ENCODE data around the gene NPR2.

DNA sequence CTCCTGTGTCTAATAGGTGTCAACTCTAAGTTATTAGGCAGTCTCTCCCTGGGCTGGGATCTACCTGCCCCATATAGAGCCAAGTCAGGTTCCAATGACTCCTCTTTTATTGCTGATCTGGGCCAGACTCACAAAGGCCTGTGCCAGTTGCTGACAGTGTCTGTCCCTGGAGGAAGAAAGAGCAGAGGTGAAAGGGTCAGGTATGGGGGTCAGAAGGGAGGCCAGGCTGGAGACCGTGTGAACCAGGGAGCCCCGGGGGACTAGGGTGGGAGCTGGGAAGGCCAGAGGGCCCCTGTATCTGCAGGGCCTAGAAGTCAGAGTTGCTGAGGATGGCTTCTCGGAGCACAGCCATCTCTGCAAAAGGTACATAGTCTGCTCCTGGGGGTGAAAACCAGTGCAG is 26.9 kb downstream of the NPR2 start:
- no peak for TF ChIP-seq EZH2 (IDR thresholded peaks at IDR 0.05; ENCODE audit: borderline replicate concordance, low read depth, low read length, severe bottlenecking)
- TF ChIP-seq, protein P1, sequence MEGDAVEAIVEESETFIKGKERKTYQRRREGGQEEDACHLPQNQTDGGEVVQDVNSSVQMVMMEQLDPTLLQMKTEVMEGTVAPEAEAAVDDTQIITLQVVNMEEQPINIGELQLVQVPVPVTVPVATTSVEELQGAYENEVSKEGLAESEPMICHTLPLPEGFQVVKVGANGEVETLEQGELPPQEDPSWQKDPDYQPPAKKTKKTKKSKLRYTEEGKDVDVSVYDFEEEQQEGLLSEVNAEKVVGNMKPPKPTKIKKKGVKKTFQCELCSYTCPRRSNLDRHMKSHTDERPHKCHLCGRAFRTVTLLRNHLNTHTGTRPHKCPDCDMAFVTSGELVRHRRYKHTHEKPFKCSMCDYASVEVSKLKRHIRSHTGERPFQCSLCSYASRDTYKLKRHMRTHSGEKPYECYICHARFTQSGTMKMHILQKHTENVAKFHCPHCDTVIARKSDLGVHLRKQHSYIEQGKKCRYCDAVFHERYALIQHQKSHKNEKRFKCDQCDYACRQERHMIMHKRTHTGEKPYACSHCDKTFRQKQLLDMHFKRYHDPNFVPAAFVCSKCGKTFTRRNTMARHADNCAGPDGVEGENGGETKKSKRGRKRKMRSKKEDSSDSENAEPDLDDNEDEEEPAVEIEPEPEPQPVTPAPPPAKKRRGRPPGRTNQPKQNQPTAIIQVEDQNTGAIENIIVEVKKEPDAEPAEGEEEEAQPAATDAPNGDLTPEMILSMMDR (IDR thresholded peaks at IDR 0.05; ENCODE audit: borderline replicate concordance, extremely low read depth, low read length, poor library complexity, severe bottlenecking), result no peak

Measured in DND-41 (cell line).